K562 (cell line): ENCODE results near the gene POLA1. TPM values are rescaled to one million over a fixed set of nuclear protein-coding genes. Genes with fewer than 3 reads are reported as not detected.

Experiments
- ATAC-seq: fragments of 200-7000 bp; cut with Tn5 transposase; 3 replicates; pipeline ENCODE4 v1.9.1; 2020; ENCODE audit warnings: moderate library complexity
- BruUV-seq: library from RNA; stranded (reverse); fragments of 400-500 nt; replicated peaks from 2 replicates; lab custom pipeline; 2021; lab: Mats Ljungman, UMichigan
- CTCF ChIA-PET: fragments of 300-600 bp; formaldehyde crosslinking; extraction: SDS; loops from one replicate; lab custom pipeline; 2021; ENCODE audit warnings: low intra/inter-chr PET ratio; lab: Yijun Ruan, JAX
- POLR2A ChIA-PET: fragments of 300-600, 350-650 bp; sonication (Branson Sonifier 250); formaldehyde crosslinking; extraction: SDS; loops from one replicate; lab custom pipeline; 2021; ENCODE audit warnings: antibody characterized with exemption, inconsistent platforms; lab: Yijun Ruan, JAX
- DNase-seq, 4 experiments: peaks; one replicate each; pipeline versions ENCODE4 v3.0.0 to v3.0.0-alpha.2; 2011 to 2018; ENCODE audit warnings: low spot score in 3 of 4, mixed read lengths in 3 of 4; ENCODE audit errors: extremely low read depth in 1 of 4
- FAIRE-seq: peaks from 2 replicates; lab custom pipeline; 2011; peaks lifted over from hg19 to GRCh38; lab: Jason Lieb, UNC
- H2AFZ ChIP-seq: 2 replicates; pipeline ENCODE4 v1.6.0; 2011; ENCODE audit warnings: low read depth, low read length, control low read depth, inconsistent platforms
- H3K27ac ChIP-seq: fragments of 200-600 bp; 3 replicates; pipeline ENCODE4 v1.8.0; 2011; ENCODE audit warnings: low read depth, mild to moderate bottlenecking, control low read depth, inconsistent platforms, low read length, moderate library complexity, mixed read lengths; ENCODE audit errors: extremely low read depth
- H3K27me3 ChIP-seq, 2 experiments: fragments of 300-600 bp in 1 of 2; 2 replicates in 1 of 2; 3 replicates in 1 of 2; pipeline versions ENCODE4 v1.6.0 to v1.8.0; 2011; ENCODE audit warnings: inconsistent platforms in 2 of 2, low read length in 2 of 2, mild to moderate bottlenecking in 1 of 2, mixed read lengths in 1 of 2, moderate library complexity in 1 of 2; ENCODE audit not compliant: control insufficient read depth in 2 of 2, insufficient read depth in 2 of 2
- H3K36me3 ChIP-seq: fragments of 300-600 bp; 3 replicates; pipeline ENCODE4 v1.8.0; 2011; ENCODE audit warnings: mild to moderate bottlenecking, low read length, inconsistent platforms; ENCODE audit not compliant: control insufficient read depth, insufficient read depth
- H3K4me1 ChIP-seq, 2 experiments: fragments of 200-600 bp in 1 of 2; replicated peaks in 1 of 2; 2 replicates in 1 of 2; 3 replicates in 1 of 2; pipeline versions ENCODE4 v1.5.1 to v1.8.0; 2011; ENCODE audit warnings: inconsistent platforms in 2 of 2, low read length in 2 of 2, mild to moderate bottlenecking in 1 of 2, mixed read lengths in 1 of 2, moderate library complexity in 1 of 2; ENCODE audit not compliant: control insufficient read depth in 2 of 2, insufficient read depth in 2 of 2
- H3K4me2 ChIP-seq: 2 replicates; pipeline ENCODE4 v1.6.1; 2011; ENCODE audit warnings: low read length, control low read depth, inconsistent platforms, mixed read lengths; ENCODE audit not compliant: insufficient read depth
- H3K4me3 ChIP-seq: fragments of 200-600 bp; sonication (generic), shearing (Covaris generic); 2 replicates; pipeline ENCODE4 v1.5.1; 2016; ENCODE audit warnings: control low read depth, inconsistent platforms
- H3K79me2 ChIP-seq: fragments of 200-600 bp; 3 replicates; pipeline ENCODE4 v1.8.0; 2011; ENCODE audit warnings: low read length, inconsistent platforms; ENCODE audit not compliant: control insufficient read depth, insufficient read depth
- H3K9ac ChIP-seq, 2 experiments: 2 replicates each; pipeline versions ENCODE4 v1.6.0 to v1.6.1; 2011; ENCODE audit warnings: low read depth in 2 of 2, low read length in 2 of 2, control low read depth in 1 of 2, inconsistent platforms in 1 of 2, mild to moderate bottlenecking in 1 of 2, mixed read lengths in 1 of 2; ENCODE audit not compliant: insufficient read depth in 1 of 2
- H3K9me1 ChIP-seq: one replicate; pipeline ENCODE4 v1.6.0; 2011; ENCODE audit warnings: inconsistent platforms, mild to moderate bottlenecking, low read length, moderate library complexity; ENCODE audit not compliant: control insufficient read depth, insufficient read depth
- H3K9me3 ChIP-seq: replicated peaks from 2 replicates; pipeline ENCODE4 v1.5.1; 2011; ENCODE audit warnings: low read depth, low read length, inconsistent platforms; ENCODE audit not compliant: control insufficient read depth, insufficient read depth
- H4K20me1 ChIP-seq: replicated peaks from 2 replicates; pipeline ENCODE4 v1.6.1; 2011; ENCODE audit warnings: low read length, inconsistent platforms, mixed read lengths; ENCODE audit not compliant: control insufficient read depth, insufficient read depth
- ERF ChIP-seq: fragments of 450-650 bp; formaldehyde crosslinking; IDR thresholded peaks from 2 replicates; pipeline ENCODE4 v1.4.0; 2020; ENCODE audit warnings: mild to moderate bottlenecking, mixed read lengths
- FOXO4 ChIP-seq: fragments of 450-650 bp; formaldehyde crosslinking; IDR thresholded peaks from 2 replicates; pipeline ENCODE4 v1.4.0; 2020; ENCODE audit warnings: mild to moderate bottlenecking, moderate library complexity
- HDAC8 ChIP-seq: fragments of 450-650 bp; IDR thresholded peaks from 2 replicates; pipeline ENCODE4 v1.6.1; 2016; ENCODE audit warnings: mild to moderate bottlenecking, missing genetic modification characterization, moderate library complexity, missing compliant biosample characterization
- TFAP4 ChIP-seq: sonication (generic); formaldehyde crosslinking; IDR thresholded peaks from 2 replicates; pipeline ENCODE4 v1.8.0; 2022; ENCODE audit warnings: missing genetic modification reagents, mild to moderate bottlenecking, moderate library complexity, borderline replicate concordance
- THRAP3 ChIP-seq: fragments of 450-650 bp; IDR thresholded peaks from 2 replicates; pipeline ENCODE4 v1.6.1; 2016; ENCODE audit warnings: mild to moderate bottlenecking, inconsistent platforms, borderline replicate concordance
- WGBS: fragments of 100-300 bp; shearing (Covaris generic); methylation state at CpG from one replicate; pipeline ENCODE4 v1.1.6; 2016; ENCODE audit warnings: low coverage, mixed read lengths; ENCODE audit not compliant: insufficient coverage; ENCODE audit errors: missing lambda C conversion rate; 5-methylcytosine and 5-hydroxymethylcytosine counted together
- in situ Hi-C: fragments of 300-500 bp; cut with MboI; formaldehyde crosslinking; loops from 4 replicates; pipeline ENCODE4 v1.15.0; 2018; ENCODE audit warnings: inconsistent platforms, mixed read lengths
- intact Hi-C: fragments of 100-400 bp; cut with micrococcal nuclease; formaldehyde crosslinking; loops from 2 replicates; pipeline ENCODE4 v1.14.2; 2022
- polyA plus RNA-seq, 8 experiments: library from polyadenylated mRNA; depleted of rRNA in 4 of 8; stranded (reverse) in 5 of 8; unstranded in 3 of 8; fragments of >200 nt; fragmentation: Nextera tagmentation in 2 of 8; fragmentation: Illumina TruSeq in 1 of 8; extraction: Ambion mirVana in 2 of 8; extraction: Trizol in 1 of 8; gene quantifications; 2 replicates each; pipeline versions ENCODE4 v1.2.1 to v1.2.3, GENCODE V29; 2011 to 2014; ENCODE audit warnings: inconsistent platforms in 1 of 8, missing spikeins in 1 of 8
- total RNA-seq, 7 experiments: library from RNA; depleted of rRNA in 6 of 7; stranded (reverse); fragments of >200 nt in 6 of 7; fragmentation: Illumina TruSeq in 2 of 7; extraction: Trizol in 2 of 7; gene quantifications; 2 replicates each; pipeline versions ENCODE4 v1.2.1 to v1.2.3, GENCODE V29; 2011 to 2021; ENCODE audit warnings: low replicate concordance in 1 of 7

Gene POLA1
- total and polyA plus RNA-seq, 9 of the 15 experiments (the other 6 are each of a cell fraction or from before 2014, with no cell fraction given) = 8.6 to 48.4 (median 27.4) TPM

GRCh38 chrX:24987731-24988130 is 294.0 kb downstream of the POLA1 start:
- in situ Hi-C loops = no loop called here
- CTCF ChIA-PET = no interaction called here
- H3K27ac ChIP-seq = no peak overlapping the region
- TF ChIP-seq ERF (CRISPR knock-in tag) = no peak
- TF ChIP-seq HDAC8 (tag) = no peak
- no peak for TF ChIP-seq TFAP4 (CRISPR knock-in tag)
- TF ChIP-seq FOXO4 (CRISPR knock-in tag) = no peak
- TF ChIP-seq THRAP3 = no peak
- TF ChIP-seq, all 486 proteins: peak for 0
- WGBS = 97% methylated on average over 3 of the region's 4 CpGs
- Histone ChIP-seq H3K4me2 (no peak overlapping the region), H3K4me1 (no peaks in the 10 kb centered on the region), H4K20me1 (no peaks in the 10 kb centered on the region), H3K4me3 (no peak overlapping the region), H3K9ac (no peak overlapping the region), H3K9me1 (no peaks in the 10 kb centered on the region), H3K79me2 (no peaks in the 10 kb centered on the region), H2AFZ (no peak overlapping the region), H3K9me3 (no peaks in the 10 kb centered on the region), H3K36me3 (peaks cover 13% of the 10 kb centered on the region; the same call in 2 of the 3 replicates), H3K27me3 (no peaks in the 10 kb centered on the region)
- intact Hi-C loops = no loop called here
- ATAC-seq (no peak), FAIRE-seq (no peak), DNase-seq (no peak)
- POLR2A ChIA-PET = no interaction called here
- BruUV-seq = no TSS peak
